Measurements from ENCODE around the gene SLC27A5.
A peak's percentile ranks its signal among the peaks of the same experiment; 100 is the strongest.

SLC27A5 gene

GRCh38 chr19:58475714-58476497, 35.9 kb downstream of the SLC27A5 start, which contains the start of gene ZNF446:
Gene ZNF446, plus strand, starts transcription at chr19:58476352. Its CDS starts 867 bp downstream, at chr19:58477219.
- Histone ChIP-seq H4K8ac (ENCODE audit: low read depth, low read length) (no peak within 1 kb of the TSS), H2BK15ac (replicated peaks; ENCODE audit: low read depth) (no peak within 1 kb of the TSS), H3K9ac (ENCODE audit: low read length) (peak within 1 kb of the TSS; percentile 85), H3K79me2 (ENCODE audit: control insufficient read depth, insufficient read depth, low read length) (no peaks in the 10 kb centered on the region), H3K27ac (ENCODE audit: low read depth, low read length) (peak within 1 kb of the TSS; percentile 87), H3K23ac (ENCODE audit: low read length) (no peak within 1 kb of the TSS), H2BK5ac (ENCODE audit: low read length) (peak within 1 kb of the TSS; percentile 1), H3K4ac (ENCODE audit: low read depth, low read length) (no peak within 1 kb of the TSS), H2BK120ac (ENCODE audit: low read depth, low read length) (no peak within 1 kb of the TSS), H3K4me3 (ENCODE audit: low read length) (peak within 1 kb of the TSS; percentile 56), H3K27me3 (ENCODE audit: insufficient read depth, low read length, poor library complexity) (no peaks in the 10 kb centered on the region), H3K18ac (ENCODE audit: low read length) (peak within 1 kb of the TSS; percentile 20), H4K5ac (ENCODE audit: low read length) (no peak within 1 kb of the TSS), H3K79me1 (ENCODE audit: low read length) (no peaks in the 10 kb centered on the region), H3K56ac (ENCODE audit: low read length) (peak within 1 kb of the TSS; percentile 85), H3K4me2 (ENCODE audit: low read length) (peak within 1 kb of the TSS; percentile 85), H3K36me3 (ENCODE audit: control insufficient read depth, insufficient read depth, low read length) (peaks cover 3% of the 10 kb centered on the region), H2AK5ac (ENCODE audit: low read length) (no peak within 1 kb of the TSS), H3K4me1 (ENCODE audit: control insufficient read depth, low read depth, low read length) (peaks cover 3% of the 10 kb centered on the region)
- DNase-seq = peak; percentile 98
- no CpG with 5 or more reads among the region's 64 CpGs for WGBS (ENCODE audit: extremely low coverage, insufficient coverage, low lambda C conversion rate)

- peaks cover 3% of the 10 kb centered on the region for H3K4me1 ChIP-seq (ENCODE audit: control insufficient read depth, low read depth, low read length)
- H4K5ac ChIP-seq (ENCODE audit: low read length) = no peak overlapping the region
- no peak overlapping the region for H2BK15ac ChIP-seq (replicated peaks; ENCODE audit: low read depth)
- H4K8ac ChIP-seq (ENCODE audit: low read depth, low read length) = no peak overlapping the region
- H3K4me2 ChIP-seq (ENCODE audit: low read length) = peak overlapping the region; percentile 80
- H2BK120ac ChIP-seq (ENCODE audit: low read depth, low read length) = no peak overlapping the region
- H2BK5ac ChIP-seq (ENCODE audit: low read length) = no peak overlapping the region
- peak overlapping the region; percentile 65 for H3K9ac ChIP-seq (ENCODE audit: low read length)
- H3K23ac ChIP-seq (ENCODE audit: low read length) = no peak overlapping the region
- H3K56ac ChIP-seq (ENCODE audit: low read length) = peak overlapping the region; percentile 69
- no peak overlapping the region for H3K4ac ChIP-seq (ENCODE audit: low read depth, low read length)
- no peak for DNase-seq
- peaks cover 3% of the 10 kb centered on the region for H3K36me3 ChIP-seq (ENCODE audit: control insufficient read depth, insufficient read depth, low read length)
- no peak overlapping the region for H3K18ac ChIP-seq (ENCODE audit: low read length)
- peak overlapping the region; percentile 11 for H3K4me3 ChIP-seq (ENCODE audit: low read length)
- no CpG with 5 or more reads among the region's 27 CpGs for WGBS (ENCODE audit: extremely low coverage, insufficient coverage, low lambda C conversion rate)
- no peak overlapping the region for H3K27ac ChIP-seq (ENCODE audit: low read depth, low read length)
- no peak overlapping the region for H2AK5ac ChIP-seq (ENCODE audit: low read length)
- no peaks in the 10 kb centered on the region for H3K27me3 ChIP-seq (ENCODE audit: insufficient read depth, low read length, poor library complexity)
- no peaks in the 10 kb centered on the region for H3K79me2 ChIP-seq (ENCODE audit: control insufficient read depth, insufficient read depth, low read length)
- H3K79me1 ChIP-seq (ENCODE audit: low read length) = no peaks in the 10 kb centered on the region
These were observed 36.6 kb downstream of the SLC27A5 start for GRCh38 chr19:58474997-58475713.

DNA sequence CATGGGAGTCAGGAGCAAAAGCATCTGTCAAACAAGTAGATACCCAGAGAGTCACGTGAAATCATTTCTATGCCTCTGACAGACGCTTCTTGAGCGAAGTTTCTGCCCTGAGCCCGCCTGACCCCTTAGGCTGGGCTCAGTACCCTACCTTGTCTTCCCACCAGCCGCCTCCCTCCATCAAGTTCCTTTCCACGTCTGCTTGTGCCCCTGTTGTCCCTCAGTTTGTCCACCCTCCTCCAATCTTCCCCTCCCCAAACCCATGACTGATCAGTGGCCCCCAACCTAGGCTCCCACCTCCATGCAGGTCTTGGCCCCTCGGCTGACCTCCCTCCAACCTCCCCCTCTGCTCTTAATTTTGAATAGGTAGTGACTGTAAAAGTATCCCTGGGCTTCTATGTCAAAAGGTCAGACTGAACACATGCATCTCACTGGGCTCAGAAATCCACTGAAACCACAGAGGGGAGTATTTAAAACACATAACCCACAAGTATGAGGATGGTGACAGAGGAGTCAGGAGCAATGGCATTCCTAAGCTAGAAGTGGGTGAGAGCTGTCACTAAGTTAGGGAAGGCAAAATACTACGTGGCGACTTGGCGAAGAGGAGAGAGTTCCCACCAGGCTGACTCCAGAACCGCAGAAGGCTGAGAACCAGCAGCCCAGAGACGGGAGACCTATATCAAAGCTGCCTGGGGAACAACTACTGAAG, 37.3 kb downstream of the SLC27A5 start:
- no peak overlapping the region for H3K4me3 ChIP-seq (ENCODE audit: low read length)
- H3K27ac ChIP-seq (ENCODE audit: low read depth, low read length) = no peak overlapping the region

GRCh38 chr19:58473775-58474174, 38.0 kb downstream of the SLC27A5 start:
- no peak overlapping the region for H4K5ac ChIP-seq (ENCODE audit: low read length)
- H3K27me3 ChIP-seq (ENCODE audit: insufficient read depth, low read length, poor library complexity) = no peaks in the 10 kb centered on the region
- no peak overlapping the region for H3K9ac ChIP-seq (ENCODE audit: low read length)
- H3K18ac ChIP-seq (ENCODE audit: low read length) = no peak overlapping the region
- no peak overlapping the region for H3K23ac ChIP-seq (ENCODE audit: low read length)
- no peak overlapping the region for H3K4me2 ChIP-seq (ENCODE audit: low read length)
- no peaks in the 10 kb centered on the region for H3K79me2 ChIP-seq (ENCODE audit: control insufficient read depth, insufficient read depth, low read length)
- no peak overlapping the region for H2BK120ac ChIP-seq (ENCODE audit: low read depth, low read length)
- peaks cover 3% of the 10 kb centered on the region for H3K36me3 ChIP-seq (ENCODE audit: control insufficient read depth, insufficient read depth, low read length)
- DNase-seq = no peak
- H3K27ac ChIP-seq (ENCODE audit: low read depth, low read length) = no peak overlapping the region
- no peak overlapping the region for H2BK15ac ChIP-seq (replicated peaks; ENCODE audit: low read depth)
- H3K4me3 ChIP-seq (ENCODE audit: low read length) = no peak overlapping the region
- H2AK5ac ChIP-seq (ENCODE audit: low read length) = no peak overlapping the region
- peaks cover 3% of the 10 kb centered on the region for H3K4me1 ChIP-seq (ENCODE audit: control insufficient read depth, low read depth, low read length)
- no peak overlapping the region for H4K8ac ChIP-seq (ENCODE audit: low read depth, low read length)
- no peak overlapping the region for H3K4ac ChIP-seq (ENCODE audit: low read depth, low read length)
- no peak overlapping the region for H3K56ac ChIP-seq (ENCODE audit: low read length)
- H2BK5ac ChIP-seq (ENCODE audit: low read length) = no peak overlapping the region
- H3K79me1 ChIP-seq (ENCODE audit: low read length) = peaks cover under 1% of the 10 kb centered on the region

More for the DNA sequence above, 37.3 kb downstream of the SLC27A5 start:
- H3K4me1 ChIP-seq (ENCODE audit: control insufficient read depth, low read depth, low read length) = peaks cover 3% of the 10 kb centered on the region
- no peak overlapping the region for H4K8ac ChIP-seq (ENCODE audit: low read depth, low read length)
- H2BK5ac ChIP-seq (ENCODE audit: low read length) = no peak overlapping the region
- no peak for DNase-seq
- no peak overlapping the region for H3K9ac ChIP-seq (ENCODE audit: low read length)
- no peak overlapping the region for H3K4me2 ChIP-seq (ENCODE audit: low read length)
- no peak overlapping the region for H3K56ac ChIP-seq (ENCODE audit: low read length)
- no CpG with 5 or more reads among the region's 12 CpGs for WGBS (ENCODE audit: extremely low coverage, insufficient coverage, low lambda C conversion rate)
- H2AK5ac ChIP-seq (ENCODE audit: low read length) = no peak overlapping the region
- H4K5ac ChIP-seq (ENCODE audit: low read length) = no peak overlapping the region
- no peak overlapping the region for H2BK120ac ChIP-seq (ENCODE audit: low read depth, low read length)
- peaks cover 3% of the 10 kb centered on the region for H3K36me3 ChIP-seq (ENCODE audit: control insufficient read depth, insufficient read depth, low read length)
- H3K23ac ChIP-seq (ENCODE audit: low read length) = no peak overlapping the region
- H3K27me3 ChIP-seq (ENCODE audit: insufficient read depth, low read length, poor library complexity) = no peaks in the 10 kb centered on the region
- no peaks in the 10 kb centered on the region for H3K79me1 ChIP-seq (ENCODE audit: low read length)
- H3K18ac ChIP-seq (ENCODE audit: low read length) = no peak overlapping the region
- H3K79me2 ChIP-seq (ENCODE audit: control insufficient read depth, insufficient read depth, low read length) = no peaks in the 10 kb centered on the region
- no peak overlapping the region for H2BK15ac ChIP-seq (replicated peaks; ENCODE audit: low read depth)
- no peak overlapping the region for H3K4ac ChIP-seq (ENCODE audit: low read depth, low read length)

DNA sequence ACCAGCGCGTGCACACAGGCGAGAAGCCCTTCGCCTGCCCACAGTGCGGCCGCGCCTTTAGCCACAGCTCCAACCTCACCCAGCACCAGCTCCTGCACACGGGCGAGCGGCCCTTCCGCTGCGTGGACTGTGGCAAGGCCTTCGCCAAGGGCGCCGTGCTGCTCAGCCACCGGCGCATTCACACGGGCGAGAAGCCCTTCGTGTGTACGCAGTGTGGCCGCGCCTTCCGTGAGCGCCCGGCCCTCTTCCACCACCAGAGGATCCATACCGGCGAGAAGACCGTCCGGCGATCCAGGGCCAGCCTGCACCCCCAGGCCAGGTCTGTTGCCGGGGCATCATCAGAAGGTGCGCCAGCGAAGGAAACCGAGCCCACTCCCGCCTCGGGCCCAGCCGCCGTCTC, 40.1 kb downstream of the SLC27A5 start:
- H3K56ac ChIP-seq (ENCODE audit: low read length) = no peak overlapping the region
- H3K23ac ChIP-seq (ENCODE audit: low read length) = no peak overlapping the region
- no peak overlapping the region for H3K4me2 ChIP-seq (ENCODE audit: low read length)
- H3K9ac ChIP-seq (ENCODE audit: low read length) = no peak overlapping the region
- H2BK5ac ChIP-seq (ENCODE audit: low read length) = no peak overlapping the region
- H2BK120ac ChIP-seq (ENCODE audit: low read depth, low read length) = no peak overlapping the region
- no peak overlapping the region for H3K18ac ChIP-seq (ENCODE audit: low read length)
- no peak overlapping the region for H2AK5ac ChIP-seq (ENCODE audit: low read length)
- peaks cover 3% of the 10 kb centered on the region for H3K79me1 ChIP-seq (ENCODE audit: low read length)
- H4K5ac ChIP-seq (ENCODE audit: low read length) = no peak overlapping the region
- H3K4me3 ChIP-seq (ENCODE audit: low read length) = no peak overlapping the region
- H3K4me1 ChIP-seq (ENCODE audit: control insufficient read depth, low read depth, low read length) = peaks cover 1% of the 10 kb centered on the region
- no peak overlapping the region for H2BK15ac ChIP-seq (replicated peaks; ENCODE audit: low read depth)
- H4K8ac ChIP-seq (ENCODE audit: low read depth, low read length) = no peak overlapping the region
- no peak for DNase-seq
- peaks cover 3% of the 10 kb centered on the region for H3K36me3 ChIP-seq (ENCODE audit: control insufficient read depth, insufficient read depth, low read length)
- H3K4ac ChIP-seq (ENCODE audit: low read depth, low read length) = no peak overlapping the region
- no peaks in the 10 kb centered on the region for H3K27me3 ChIP-seq (ENCODE audit: insufficient read depth, low read length, poor library complexity)
- H3K79me2 ChIP-seq (ENCODE audit: control insufficient read depth, insufficient read depth, low read length) = no peaks in the 10 kb centered on the region
- H3K27ac ChIP-seq (ENCODE audit: low read depth, low read length) = no peak overlapping the region
- WGBS (ENCODE audit: extremely low coverage, insufficient coverage, low lambda C conversion rate) = no CpG with 5 or more reads among the region's 39 CpGs

Data from mesendoderm (in vitro differentiated cells).